GM12873 (cell line): ENCODE results near the gene POU6F1.

Experiments used
- CTCF ChIP-seq: IDR thresholded peaks from 2 replicates; pipeline ENCODE4 v1.5.1; 2012; ENCODE audit warnings: low read depth, mild to moderate bottlenecking, moderate library complexity, low read length, control low read depth; ENCODE audit not compliant: insufficient read depth; ENCODE audit errors: missing control alignments

Gene POU6F1

GRCh38 chr12:51238510-51239334, 20.9 kb upstream of the POU6F1 start, which contains the start of gene DAZAP2:
TSS of gene DAZAP2 (plus strand) at chr12:51238826. CDS start at chr12:51238908, 82 bp downstream.
- TF ChIP-seq CTCF: peak; percentile 38

- TF ChIP-seq CTCF: no peak
Measured at GRCh38 chr12:51238037-51238509, 20.2 kb upstream of the POU6F1 start.

DNA sequence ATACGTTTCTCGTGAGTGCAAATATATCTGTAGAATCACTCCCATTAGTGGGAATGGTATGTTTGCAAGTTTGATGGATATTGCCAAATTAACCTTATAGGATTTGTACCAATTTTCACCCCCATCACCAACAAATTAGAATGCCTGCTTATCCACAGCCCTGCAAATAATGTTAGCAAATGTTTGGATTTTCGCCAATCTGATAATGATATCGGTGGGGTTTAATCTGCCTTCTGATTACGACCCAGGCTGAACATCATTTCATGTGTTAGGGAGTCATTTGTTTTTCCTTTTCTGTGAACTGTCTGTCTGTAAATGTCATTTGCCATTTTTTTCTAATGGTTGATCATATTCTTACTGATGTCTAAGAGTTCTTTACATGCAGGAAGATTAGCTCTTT, 16.7 kb upstream of the POU6F1 start:
- no peak for TF ChIP-seq CTCF

DNA sequence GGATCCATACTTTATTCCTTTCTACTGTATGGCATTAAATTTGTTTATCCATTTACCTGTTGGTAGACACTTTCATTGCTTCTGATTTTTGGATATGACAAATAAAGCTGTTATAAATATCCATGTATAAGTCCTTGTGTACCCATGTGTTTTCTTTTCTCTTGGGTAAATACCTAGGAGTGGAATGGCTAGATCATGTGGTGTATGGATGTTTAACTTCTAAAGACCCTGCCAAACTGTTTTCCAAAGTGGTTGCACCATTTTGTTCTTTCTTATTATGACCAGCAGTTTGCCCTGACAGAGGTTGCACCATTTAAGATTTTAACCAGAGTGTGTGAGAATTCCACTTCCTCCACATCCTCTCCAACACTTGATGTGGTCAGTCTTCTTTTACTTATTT, 14.8 kb upstream of the POU6F1 start:
- no peak for TF ChIP-seq CTCF

DNA sequence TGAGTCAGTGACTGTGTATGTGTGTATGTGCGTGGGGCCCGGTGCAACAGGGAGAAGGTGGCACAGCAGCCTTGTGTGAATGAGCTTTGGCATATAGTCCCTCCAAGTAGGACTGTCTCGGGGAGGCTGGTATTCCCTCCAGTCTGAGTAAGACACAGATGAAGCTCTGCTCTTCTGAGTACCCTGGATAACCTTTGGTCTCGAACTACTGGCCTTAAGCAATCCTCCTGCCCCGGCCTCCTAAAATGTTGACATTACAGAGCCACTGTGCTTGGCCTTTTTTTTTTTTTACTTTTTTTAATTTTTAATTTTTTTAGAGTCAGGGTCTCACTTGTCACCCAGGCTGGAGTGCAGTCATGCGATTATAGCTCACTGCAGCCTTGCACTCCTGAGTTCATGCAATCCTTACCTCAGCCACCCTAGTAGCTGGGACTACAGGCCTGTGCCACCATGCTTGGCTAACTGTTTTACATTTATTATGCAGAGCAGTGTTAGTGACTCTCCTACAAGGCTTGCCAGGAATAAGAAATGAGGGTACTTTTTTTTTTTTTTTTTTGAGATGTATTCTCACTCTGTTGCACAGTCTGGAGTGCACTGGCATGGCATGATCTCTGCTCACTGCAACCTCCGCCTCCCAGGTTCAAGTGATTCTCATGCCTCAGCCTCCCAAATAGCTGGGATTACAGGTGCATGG, 11.4 kb upstream of the POU6F1 start:
- no peak for TF ChIP-seq CTCF

GRCh38 chr12:51227962-51228361, 10.1 kb upstream of the POU6F1 start:
- no peak for TF ChIP-seq CTCF

DNA sequence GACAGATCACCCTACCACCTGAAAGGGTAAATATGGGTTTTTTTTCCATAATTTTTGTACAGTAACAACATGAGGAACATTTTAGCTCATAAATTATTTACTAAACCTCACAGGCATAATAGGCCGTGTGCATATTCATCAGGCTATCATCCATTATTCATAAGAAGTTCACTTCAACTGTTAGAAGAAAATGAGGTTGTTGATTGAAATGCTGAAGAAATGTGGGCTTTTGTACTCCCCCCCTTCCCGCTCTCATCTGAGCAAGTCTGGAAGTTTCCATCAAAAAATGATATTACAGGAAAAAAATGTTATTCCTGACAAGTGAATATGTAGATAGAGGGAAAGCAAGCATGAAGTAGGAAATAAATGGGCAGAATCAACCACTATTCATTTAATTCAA, 7.9 kb upstream of the POU6F1 start:
- TF ChIP-seq CTCF: no peak
